SK-N-SH treated with all-trans-retinoic acid at 6 μM for 48 hours (cell line): ENCODE results near the gene ADI1.

Source experiments
- ATAC-seq: fragments of 200-7000 bp; cut with Tn5 transposase; 3 replicates; pipeline ENCODE4 v1.9.1; 2020; ENCODE audit warnings: mild to moderate bottlenecking, moderate library complexity
- ARNTL ChIP-seq: fragments of 450-650 bp; formaldehyde crosslinking; IDR thresholded peaks from 2 replicates; pipeline ENCODE4 v1.5.0; 2020; ENCODE audit warnings: low read depth, mild to moderate bottlenecking, moderate library complexity, borderline replicate concordance
- BACH2 ChIP-seq: fragments of 250-450 bp; sonication (Bioruptor Pico); IDR thresholded peaks from 2 replicates; pipeline ENCODE4 v1.9.0; 2021; ENCODE audit warnings: mild to moderate bottlenecking, borderline replicate concordance
- CREB5 ChIP-seq: fragments of 250-450 bp; sonication (Bioruptor Pico); IDR thresholded peaks from 2 replicates; pipeline ENCODE4 v1.5.1; 2020; ENCODE audit warnings: low read depth, mild to moderate bottlenecking, moderate library complexity
- CSDC2 ChIP-seq: fragments of 250-450 bp; sonication (Bioruptor Pico); IDR thresholded peaks from 2 replicates; pipeline ENCODE4 v1.5.0; 2020; ENCODE audit warnings: mild to moderate bottlenecking, moderate library complexity
- GLIS3 ChIP-seq: fragments of 250-450 bp; sonication (Bioruptor Pico); IDR thresholded peaks from 2 replicates; pipeline ENCODE4 v1.5.0; 2020; ENCODE audit warnings: mild to moderate bottlenecking, moderate library complexity
- ISL1 ChIP-seq: fragments of 250-450 bp; sonication (Bioruptor Pico); IDR thresholded peaks from 2 replicates; pipeline ENCODE4 v2.1.2; 2022; ENCODE audit warnings: mild to moderate bottlenecking, moderate library complexity
- OSR1 ChIP-seq: fragments of 250-450 bp; sonication (Bioruptor Pico); IDR thresholded peaks from 2 replicates; pipeline ENCODE4 v1.8.0; 2022; ENCODE audit warnings: moderate library complexity, mild to moderate bottlenecking, inconsistent platforms
- PATZ1 ChIP-seq: fragments of 250-450 bp; sonication (Bioruptor Pico); IDR thresholded peaks from 2 replicates; pipeline ENCODE4 v1.8.0; 2020; ENCODE audit warnings: mild to moderate bottlenecking, moderate library complexity, borderline replicate concordance
- POU6F1 ChIP-seq: fragments of 250-450 bp; sonication (Bioruptor Pico); IDR thresholded peaks from 2 replicates; pipeline ENCODE4 v1.8.0; 2021; ENCODE audit warnings: low read depth, mild to moderate bottlenecking, moderate library complexity, borderline replicate concordance
- PPARA ChIP-seq: fragments of 250-450 bp; sonication (Bioruptor Pico); IDR thresholded peaks from 2 replicates; pipeline ENCODE4 v1.5.0; 2020; ENCODE audit warnings: mild to moderate bottlenecking, borderline replicate concordance
- RARB ChIP-seq: fragments of 250-450 bp; sonication (Bioruptor Pico); IDR thresholded peaks from 2 replicates; pipeline ENCODE4 v1.8.0; 2021; ENCODE audit warnings: mild to moderate bottlenecking, moderate library complexity
- SNAI2 ChIP-seq: fragments of 250-450 bp; sonication (Bioruptor Pico); IDR thresholded peaks from 2 replicates; pipeline ENCODE4 v1.5.0; 2020; ENCODE audit warnings: mild to moderate bottlenecking, moderate library complexity
- TCF4 ChIP-seq: fragments of 250-450 bp; sonication (Bioruptor Pico); IDR thresholded peaks from 2 replicates; pipeline ENCODE4 v1.8.0; 2021; ENCODE audit warnings: mild to moderate bottlenecking, moderate library complexity, borderline replicate concordance
- TOX ChIP-seq: fragments of 250-450 bp; sonication (Bioruptor Pico); IDR thresholded peaks from 2 replicates; pipeline ENCODE4 v1.8.0; 2021; ENCODE audit warnings: mild to moderate bottlenecking, moderate library complexity, borderline replicate concordance
- ZFP3 ChIP-seq: fragments of 250-450 bp; sonication (Bioruptor Pico); IDR thresholded peaks from 2 replicates; pipeline ENCODE4 v1.5.0; 2020; ENCODE audit warnings: mild to moderate bottlenecking, moderate library complexity
- ZFP30 ChIP-seq: fragments of 450-650 bp; formaldehyde crosslinking; IDR thresholded peaks from 2 replicates; pipeline ENCODE4 v1.5.0; 2022; ENCODE audit warnings: mild to moderate bottlenecking, moderate library complexity
- ZNF70 ChIP-seq: fragments of 450-650 bp; formaldehyde crosslinking; IDR thresholded peaks from 2 replicates; pipeline ENCODE4 v1.5.0; 2020; ENCODE audit warnings: mild to moderate bottlenecking, moderate library complexity
- ZNF8 ChIP-seq: fragments of 450-650 bp; formaldehyde crosslinking; IDR thresholded peaks from 2 replicates; pipeline ENCODE4 v1.5.0; 2020; ENCODE audit warnings: mild to moderate bottlenecking, moderate library complexity
- TF ChIP-seq, protein P1 (sequence below): fragments of 250-450 bp; sonication (Bioruptor Pico); IDR thresholded peaks from 2 replicates; pipeline ENCODE4 v1.5.1; 2021; ENCODE audit warnings: mild to moderate bottlenecking, moderate library complexity

The ADI1 gene

GRCh38 chr2:3535794-3536681 lies 16.7 kb upstream of the ADI1 start:
- TF ChIP-seq POU6F1 (CRISPR knock-in tag) = no peak
- no peak for TF ChIP-seq ZNF70 (CRISPR knock-in tag)
- no peak for TF ChIP-seq ARNTL (CRISPR knock-in tag)
- no peak for TF ChIP-seq OSR1 (CRISPR knock-in tag)
- TF ChIP-seq ISL1 (CRISPR knock-in tag) = no peak
- peak; percentile 90 for TF ChIP-seq CSDC2 (CRISPR knock-in tag)
- TF ChIP-seq GLIS3 (CRISPR knock-in tag) = no peak
- no peak for TF ChIP-seq RARB (CRISPR knock-in tag)
- TF ChIP-seq CREB5 (CRISPR knock-in tag) = no peak; the same call in 1 of the 2 replicates
- TF ChIP-seq, protein P1, sequence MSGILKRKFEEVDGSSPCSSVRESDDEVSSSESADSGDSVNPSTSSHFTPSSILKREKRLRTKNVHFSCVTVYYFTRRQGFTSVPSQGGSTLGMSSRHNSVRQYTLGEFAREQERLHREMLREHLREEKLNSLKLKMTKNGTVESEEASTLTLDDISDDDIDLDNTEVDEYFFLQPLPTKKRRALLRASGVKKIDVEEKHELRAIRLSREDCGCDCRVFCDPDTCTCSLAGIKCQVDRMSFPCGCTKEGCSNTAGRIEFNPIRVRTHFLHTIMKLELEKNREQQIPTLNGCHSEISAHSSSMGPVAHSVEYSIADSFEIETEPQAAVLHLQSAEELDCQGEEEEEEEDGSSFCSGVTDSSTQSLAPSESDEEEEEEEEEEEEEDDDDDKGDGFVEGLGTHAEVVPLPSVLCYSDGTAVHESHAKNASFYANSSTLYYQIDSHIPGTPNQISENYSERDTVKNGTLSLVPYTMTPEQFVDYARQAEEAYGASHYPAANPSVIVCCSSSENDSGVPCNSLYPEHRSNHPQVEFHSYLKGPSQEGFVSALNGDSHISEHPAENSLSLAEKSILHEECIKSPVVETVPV = no peak
- no peak for TF ChIP-seq PATZ1 (CRISPR knock-in tag)
- no peak for TF ChIP-seq TCF4 (CRISPR knock-in tag)
- no peak for TF ChIP-seq ZFP3 (CRISPR knock-in tag)
- no peak for TF ChIP-seq PPARA (CRISPR knock-in tag)
- 0 out of 2 replicates have a peak, but pooled peaks have one; percentile 30 for TF ChIP-seq SNAI2
- no peak for TF ChIP-seq ZNF8 (CRISPR knock-in tag)
- no peak for TF ChIP-seq ZFP30
- ATAC-seq = peak; percentile 90

- TF ChIP-seq PATZ1 (CRISPR knock-in tag) (no peak), ZFP3 (CRISPR knock-in tag) (no peak), BACH2 (CRISPR knock-in tag) (no peak), CREB5 (CRISPR knock-in tag) (no peak), RARB (CRISPR knock-in tag) (no peak), GLIS3 (CRISPR knock-in tag) (no peak), ZNF8 (CRISPR knock-in tag) (no peak), CSDC2 (CRISPR knock-in tag) (no peak), TOX (CRISPR knock-in tag) (no peak), POU6F1 (CRISPR knock-in tag) (no peak)
- no peak for ATAC-seq
Measured at GRCh38 chr2:3535467-3535793, 16.1 kb upstream of the ADI1 start.
